IMR-90 (cell line): ENCODE results near the gene PKP4.

Experiments
- CEBPB ChIP-seq: IDR thresholded peaks from 2 replicates; pipeline ENCODE4 v1.6.1; 2012; ENCODE audit warnings: low read depth, low read length, improper control_type of control experiment
- CHD1 ChIP-seq: IDR thresholded peaks from 2 replicates; pipeline ENCODE4 v1.6.1; 2012; ENCODE audit warnings: low read depth, low read length, improper control_type of control experiment
- CTCF ChIP-seq: conservative IDR thresholded peaks from 2 replicates; pipeline ENCODE4 v1.5.1; 2012; ENCODE audit warnings: mild to moderate bottlenecking, low read depth, low read length, improper control_type of control experiment
- ELK1 ChIP-seq: fragments of 150-350 bp; IDR thresholded peaks from 2 replicates; pipeline ENCODE4 v1.6.1; 2016; ENCODE audit warnings: low read depth, mild to moderate bottlenecking, low read length, moderate library complexity, borderline replicate concordance
- FOS ChIP-seq: fragments of 150-350 bp; IDR thresholded peaks from 2 replicates; pipeline ENCODE4 v1.6.1; 2016; ENCODE audit warnings: low read depth, low read length
- MAFK ChIP-seq: IDR thresholded peaks from 2 replicates; pipeline ENCODE4 v1.6.1; 2012; ENCODE audit warnings: low read depth, low read length, improper control_type of control experiment
- MAZ ChIP-seq: IDR thresholded peaks from 2 replicates; pipeline ENCODE4 v1.6.1; 2012; ENCODE audit warnings: low read depth, mild to moderate bottlenecking, low read length, improper control_type of control experiment, moderate library complexity, borderline replicate concordance
- MXI1 ChIP-seq: IDR thresholded peaks from 2 replicates; pipeline ENCODE4 v1.6.1; 2012; ENCODE audit warnings: low read depth, mild to moderate bottlenecking, low read length, moderate library complexity, borderline replicate concordance
- POLR2A ChIP-seq: IDR thresholded peaks from 2 replicates; pipeline ENCODE4 v1.6.1; 2012; ENCODE audit warnings: mild to moderate bottlenecking, low read depth, low read length
- RAD21 ChIP-seq: IDR thresholded peaks from 2 replicates; pipeline ENCODE4 v1.6.1; 2012; ENCODE audit warnings: low read length, improper control_type of control experiment
- RFX5 ChIP-seq: IDR thresholded peaks from 2 replicates; pipeline ENCODE4 v1.8.0; 2012; ENCODE audit warnings: low read depth, mild to moderate bottlenecking, low read length, moderate library complexity
- SMC3 ChIP-seq: fragments of 150-350 bp; IDR thresholded peaks from 2 replicates; pipeline ENCODE4 v1.6.1; 2016; ENCODE audit warnings: low read depth, mild to moderate bottlenecking, antibody characterized with exemption, low read length, moderate library complexity
- USF2 ChIP-seq: fragments of 150-350 bp; IDR thresholded peaks from 2 replicates; pipeline ENCODE4 v1.6.1; 2017; ENCODE audit warnings: mild to moderate bottlenecking, antibody characterized with exemption, low read length, low read depth

- TF ChIP-seq CTCF = no peak
- no peak for TF ChIP-seq ELK1
- TF ChIP-seq RAD21 = no peak
- no peak for TF ChIP-seq MXI1
- no peak for TF ChIP-seq FOS
- no peak for TF ChIP-seq CHD1
- TF ChIP-seq SMC3 = no peak
- no peak for TF ChIP-seq POLR2A
- TF ChIP-seq USF2 = no peak
- TF ChIP-seq MAZ = no peak
- no peak for TF ChIP-seq CEBPB
- TF ChIP-seq RFX5 = no peak
- no peak for TF ChIP-seq MAFK
These were observed 228.9 kb downstream of the PKP4 start for GRCh38 chr2:158685646-158686045.
